GM18511 (cell line): ENCODE measurements around the gene PPP1R14D.

Source experiments
- ATAC-seq: cut with Tn5 transposase; IDR thresholded peaks from one replicate; pipeline ENCODE4 v1.9.1; 2021; ENCODE audit warnings: mild to moderate bottlenecking, moderate library complexity; ENCODE audit not compliant: unreplicated experiment

PPP1R14D gene

DNA sequence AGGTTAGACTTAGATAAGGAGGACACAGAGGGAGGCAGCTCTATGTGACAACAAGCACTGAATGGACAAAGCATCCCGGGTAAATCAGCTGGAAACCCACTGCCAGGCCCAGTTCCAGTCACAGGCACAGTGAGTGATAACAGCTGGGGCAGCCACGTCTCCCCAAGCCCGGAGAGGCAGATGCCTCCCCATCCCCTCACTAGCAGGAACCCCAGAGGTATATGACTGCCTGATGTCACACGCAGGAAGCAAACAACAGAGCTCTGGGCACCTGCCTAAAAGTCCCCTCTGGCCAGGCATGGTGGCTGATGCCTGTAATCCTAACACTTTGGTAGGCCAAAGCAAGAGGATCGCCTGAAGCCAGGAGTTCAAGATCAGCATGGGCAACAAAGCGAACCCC is 40.5 kb downstream of the PPP1R14D start:
- ATAC-seq, result no peak

DNA sequence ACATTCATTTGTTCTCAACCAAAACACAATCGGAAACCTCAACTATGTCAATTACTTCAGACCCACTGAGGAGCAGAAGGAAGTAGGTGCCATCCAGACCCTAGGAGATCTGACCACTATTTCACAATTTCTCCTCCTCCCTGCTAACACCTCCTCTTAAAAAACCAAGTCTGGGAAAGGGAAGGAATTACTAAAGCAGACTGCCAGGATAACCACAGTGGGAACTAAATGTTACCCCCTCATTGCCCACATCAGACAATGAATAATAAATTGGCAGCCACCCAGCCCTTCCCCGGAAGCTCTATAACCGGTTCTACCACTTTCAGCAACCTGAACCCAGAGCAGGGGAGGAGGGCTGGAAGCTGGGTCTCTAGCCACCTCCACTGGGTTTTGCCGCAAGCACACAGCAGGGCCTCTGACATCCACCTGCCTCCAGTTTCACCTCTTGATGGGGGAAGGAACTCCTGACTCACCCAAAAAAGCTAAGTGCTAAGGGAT is 41.1 kb downstream of the PPP1R14D start:
- no peak for ATAC-seq

DNA sequence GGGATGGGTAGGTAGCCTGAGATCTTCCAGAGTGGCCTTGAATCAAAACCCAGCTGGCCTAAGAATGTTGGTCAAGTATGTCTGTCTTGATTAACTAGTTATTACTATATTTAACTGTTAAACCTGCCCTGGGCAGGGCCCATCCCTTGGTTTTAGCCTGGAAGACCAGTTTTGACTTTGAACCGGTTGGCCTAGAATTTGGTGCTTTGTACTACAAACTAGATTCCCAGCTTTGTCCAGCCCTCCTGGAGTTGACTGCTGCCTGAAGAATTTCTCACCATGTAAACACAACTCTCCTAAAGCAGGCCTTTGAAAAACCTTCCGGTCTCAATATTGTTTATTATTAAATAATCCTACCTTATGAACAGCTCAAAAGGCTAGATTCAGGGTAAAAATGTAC is 42.7 kb downstream of the PPP1R14D start:
- no peak for ATAC-seq

DNA sequence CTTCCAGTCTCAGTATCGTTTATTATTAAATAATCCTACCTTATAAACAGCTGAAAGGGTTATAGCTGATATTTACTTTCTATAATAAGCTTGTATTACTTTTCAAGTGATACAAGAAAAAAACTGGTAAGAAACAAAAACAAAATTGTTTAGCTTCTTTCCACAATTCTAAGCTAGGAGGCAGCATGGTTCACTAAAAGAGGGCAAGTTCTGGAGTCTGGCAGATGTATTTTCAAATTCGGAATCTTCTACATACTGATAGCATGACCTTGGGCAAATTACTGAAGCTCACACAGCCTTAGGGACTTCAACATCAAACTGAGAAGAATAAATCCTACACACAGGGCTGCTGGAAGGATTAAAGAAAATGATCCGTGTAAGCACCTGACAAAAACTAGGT is 43.3 kb downstream of the PPP1R14D start:
- no peak for ATAC-seq

DNA sequence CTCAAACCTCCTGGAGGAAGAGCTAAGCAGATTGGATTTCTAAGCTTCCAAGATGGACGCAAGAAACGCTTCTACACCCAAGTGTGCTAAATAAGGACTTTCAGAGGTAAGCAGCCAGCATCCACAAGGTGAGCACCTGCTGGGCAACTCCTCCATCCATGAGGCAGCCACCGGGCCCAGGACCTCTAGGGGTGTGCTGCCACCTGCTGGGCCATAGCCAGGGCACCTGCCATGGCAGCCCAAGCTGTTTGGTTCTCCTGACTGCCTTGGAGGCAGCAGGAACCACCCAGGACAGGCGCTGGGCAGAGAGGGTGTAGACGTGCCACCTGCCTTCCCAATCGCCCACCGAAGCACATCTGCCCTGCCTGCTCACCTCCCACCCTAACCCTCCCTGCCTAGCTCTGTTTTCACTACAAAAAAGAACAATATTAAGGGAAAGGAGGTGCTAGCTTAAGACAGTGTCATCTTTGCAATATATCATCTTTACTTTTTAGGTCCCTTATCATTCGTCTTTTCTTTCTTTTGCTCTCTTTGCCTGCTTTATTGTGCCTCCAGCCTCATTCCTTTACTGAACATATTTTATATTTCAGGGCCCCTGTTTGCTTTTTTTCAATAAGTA is 45.8 kb downstream of the PPP1R14D start:
- peak; percentile 77 for ATAC-seq

DNA sequence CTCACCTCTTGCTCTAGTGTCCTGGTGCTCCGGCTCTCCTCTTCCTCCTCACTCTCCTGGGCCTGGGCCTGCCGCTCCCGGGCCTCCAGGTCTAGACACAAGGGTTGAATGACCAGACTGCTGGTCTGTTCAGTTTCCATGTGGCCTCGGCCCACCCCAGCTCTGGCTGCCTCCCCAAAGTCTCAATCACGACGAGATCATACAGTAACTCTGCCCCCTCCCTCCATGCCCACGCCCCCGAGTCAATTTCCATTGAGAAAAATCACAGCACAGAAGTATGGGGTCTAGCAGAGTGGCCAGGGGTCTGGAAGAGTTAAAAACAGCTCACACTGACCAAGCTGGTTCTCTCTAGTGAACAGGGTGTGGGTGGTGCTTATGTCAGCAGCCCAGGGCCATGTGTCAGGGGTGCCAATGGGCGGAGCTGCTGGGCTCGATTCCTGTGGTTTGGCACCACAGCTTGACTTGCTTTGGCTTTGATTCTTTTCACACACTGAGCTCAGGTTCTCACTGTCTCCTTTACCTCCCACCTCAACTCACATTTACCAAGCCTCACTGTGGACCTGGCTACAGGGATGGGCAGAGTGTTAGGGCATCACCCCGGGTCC is 51.9 kb downstream of the PPP1R14D start:
- no peak for ATAC-seq

DNA sequence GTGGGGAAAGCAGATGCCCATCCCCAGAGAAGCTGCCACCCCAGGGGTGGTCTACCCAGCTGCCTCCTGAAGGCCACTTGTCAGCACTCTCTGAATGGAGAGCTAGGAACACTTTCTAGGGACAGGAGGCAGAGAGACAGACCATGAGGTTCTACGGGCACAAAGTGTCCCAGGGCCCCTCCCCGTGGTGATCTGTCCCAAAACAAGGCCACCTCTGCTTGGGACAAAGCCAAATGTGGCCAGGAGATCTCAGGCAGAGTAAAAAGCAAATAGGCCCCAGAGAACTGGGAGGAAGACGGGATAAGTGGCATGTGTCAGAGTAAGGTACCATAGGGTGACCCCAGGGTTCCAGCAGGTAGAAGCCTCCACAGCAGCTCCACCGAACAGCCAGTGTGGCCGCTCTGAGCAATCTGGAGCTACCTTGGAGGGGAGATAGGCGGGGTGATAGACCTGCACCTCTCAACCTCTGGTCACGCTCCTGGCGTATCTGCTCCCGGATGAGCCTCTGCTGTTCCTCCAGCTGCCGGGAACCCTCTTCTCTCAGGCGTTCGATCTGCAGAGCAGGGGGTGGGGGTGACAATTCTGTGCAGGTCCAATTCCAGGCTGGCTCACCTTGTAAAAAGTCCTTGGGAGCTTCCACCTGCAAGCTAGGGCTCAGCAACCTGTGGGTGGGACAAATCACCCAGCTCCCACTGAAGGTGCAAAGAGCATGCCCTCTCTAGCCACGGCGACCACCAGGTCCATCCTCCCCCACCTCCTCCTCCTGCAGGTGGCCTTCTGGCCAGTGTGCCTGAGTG is 52.6 kb downstream of the PPP1R14D start:
- no peak for ATAC-seq

DNA sequence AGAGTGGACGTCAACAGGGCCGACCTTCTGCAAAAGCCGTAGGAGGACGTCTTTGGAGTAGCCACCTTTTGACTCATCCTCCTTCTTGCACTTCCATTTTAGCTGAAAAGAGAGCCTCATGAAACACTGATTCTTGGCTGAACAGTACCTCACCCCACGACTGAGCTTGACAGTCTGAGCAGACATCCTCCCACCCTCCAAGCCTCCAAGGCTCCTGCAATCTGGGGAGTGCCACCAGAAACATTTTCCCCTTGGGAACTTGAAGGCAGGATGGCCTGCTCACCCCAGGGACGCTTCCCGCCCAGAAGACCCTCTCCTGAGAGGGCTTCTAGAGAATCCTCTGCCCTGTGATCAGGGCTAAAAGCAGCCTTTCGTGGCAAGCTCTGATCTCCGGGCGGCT is 53.5 kb downstream of the PPP1R14D start:
- ATAC-seq, result no peak

DNA sequence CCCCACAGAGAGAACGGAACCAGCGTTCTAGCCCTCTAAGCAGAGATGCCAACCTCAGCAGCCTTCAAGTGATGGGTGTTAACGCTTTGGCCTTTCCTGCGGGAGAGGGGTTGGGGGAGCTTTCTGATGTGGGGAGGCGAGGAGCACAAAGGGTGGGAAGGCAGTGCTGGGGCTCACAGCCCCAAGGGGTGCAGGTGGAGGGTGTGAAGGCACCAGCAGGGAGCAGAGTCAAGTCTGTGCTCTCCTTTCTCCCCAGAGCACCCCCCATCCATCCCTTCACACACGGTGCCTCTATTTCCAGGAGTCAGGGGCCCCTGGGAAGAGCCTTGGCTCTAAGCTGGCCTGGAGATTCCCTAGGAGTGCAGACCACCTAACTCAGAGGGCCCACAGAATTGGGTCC is 54.6 kb downstream of the PPP1R14D start:
- no peak for ATAC-seq

DNA sequence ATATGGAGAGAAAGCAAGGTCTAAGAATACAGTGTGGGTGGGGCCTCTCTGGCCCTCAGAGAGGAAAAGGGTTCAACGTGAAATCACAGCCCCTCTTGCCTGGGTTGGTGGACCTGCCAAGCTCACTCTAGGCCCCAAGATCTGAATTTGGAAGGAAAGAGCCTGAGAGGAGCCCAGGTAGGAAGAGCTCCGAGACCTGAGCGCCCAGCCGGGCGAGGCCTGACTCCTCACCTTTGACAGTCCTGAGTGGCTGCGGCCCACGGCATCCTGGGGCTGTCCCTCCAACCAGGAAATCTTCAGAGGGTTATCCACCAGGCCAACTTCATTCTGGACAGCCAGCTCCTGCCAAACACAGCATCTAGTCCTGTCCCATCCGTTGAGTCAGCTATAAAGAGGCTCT is 55.0 kb downstream of the PPP1R14D start:
- ATAC-seq, result no peak

DNA sequence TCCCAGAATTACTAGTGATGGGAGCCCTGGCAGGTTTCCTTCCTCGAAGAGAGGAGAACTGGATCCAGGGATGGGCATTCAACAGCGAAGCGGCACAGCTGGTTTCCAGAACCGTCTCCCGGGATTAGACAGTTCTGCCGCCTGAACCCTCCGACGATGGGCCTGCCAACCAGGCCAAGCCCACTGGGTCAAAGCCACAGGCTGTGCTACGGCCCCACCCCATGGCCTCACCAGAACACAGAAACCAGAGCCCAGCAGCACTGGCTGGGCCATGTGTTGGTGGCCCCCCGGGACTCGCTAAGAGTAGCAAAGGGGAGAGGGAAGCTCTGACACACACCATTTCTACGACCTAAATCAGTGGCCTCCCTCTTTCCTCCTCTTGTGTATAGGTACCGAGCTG is 56.5 kb downstream of the PPP1R14D start:
- no peak for ATAC-seq

DNA sequence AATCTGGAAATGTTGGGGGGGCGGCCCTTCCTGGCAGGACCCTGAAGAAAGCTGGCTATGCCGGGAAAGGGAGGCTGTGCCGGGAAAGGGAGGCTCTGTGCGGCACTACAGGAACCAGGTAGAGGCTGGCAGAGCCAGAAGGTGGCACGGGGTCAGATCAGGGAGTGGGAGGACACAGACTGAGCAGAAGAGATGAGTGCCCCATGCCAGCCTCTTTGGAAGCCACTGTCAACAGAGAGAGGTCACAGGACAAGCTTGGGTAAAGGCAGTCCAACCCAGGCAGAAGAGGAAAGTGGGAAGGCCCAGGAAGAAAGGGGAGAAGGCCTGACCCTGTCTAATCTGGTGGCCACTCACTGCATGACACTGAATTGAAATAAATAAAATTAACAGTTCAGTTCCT is 57.3 kb downstream of the PPP1R14D start:
- no peak for ATAC-seq

DNA sequence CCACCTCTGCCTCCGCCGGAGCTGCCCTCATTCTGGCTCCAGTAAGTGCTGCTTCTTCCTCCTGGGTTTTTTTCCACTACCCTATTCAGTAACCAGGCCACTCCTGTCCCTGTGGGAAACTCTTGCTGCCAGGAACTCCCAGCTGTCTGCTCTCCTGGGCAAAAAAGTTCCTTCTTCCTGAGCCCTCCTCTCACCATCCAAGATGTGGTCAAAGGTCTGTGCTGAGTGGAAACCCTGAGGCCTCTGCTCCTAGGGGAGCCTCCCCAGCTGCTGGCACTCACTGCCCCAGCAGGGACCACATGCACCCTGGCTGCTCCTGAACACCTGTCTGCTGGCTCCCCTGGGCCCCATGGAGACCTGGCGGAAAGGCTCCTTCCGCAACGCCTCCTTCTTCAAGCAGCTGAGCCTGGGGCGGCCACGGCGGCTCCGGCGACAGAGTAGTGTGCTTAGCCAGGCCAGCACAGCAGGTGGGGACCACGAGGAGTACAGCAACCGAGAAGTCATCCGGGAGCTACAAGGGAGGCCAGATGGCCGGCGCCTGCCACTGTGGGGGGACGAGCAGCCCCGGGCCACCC is 58.3 kb downstream of the PPP1R14D start:
- ATAC-seq, result no peak

DNA sequence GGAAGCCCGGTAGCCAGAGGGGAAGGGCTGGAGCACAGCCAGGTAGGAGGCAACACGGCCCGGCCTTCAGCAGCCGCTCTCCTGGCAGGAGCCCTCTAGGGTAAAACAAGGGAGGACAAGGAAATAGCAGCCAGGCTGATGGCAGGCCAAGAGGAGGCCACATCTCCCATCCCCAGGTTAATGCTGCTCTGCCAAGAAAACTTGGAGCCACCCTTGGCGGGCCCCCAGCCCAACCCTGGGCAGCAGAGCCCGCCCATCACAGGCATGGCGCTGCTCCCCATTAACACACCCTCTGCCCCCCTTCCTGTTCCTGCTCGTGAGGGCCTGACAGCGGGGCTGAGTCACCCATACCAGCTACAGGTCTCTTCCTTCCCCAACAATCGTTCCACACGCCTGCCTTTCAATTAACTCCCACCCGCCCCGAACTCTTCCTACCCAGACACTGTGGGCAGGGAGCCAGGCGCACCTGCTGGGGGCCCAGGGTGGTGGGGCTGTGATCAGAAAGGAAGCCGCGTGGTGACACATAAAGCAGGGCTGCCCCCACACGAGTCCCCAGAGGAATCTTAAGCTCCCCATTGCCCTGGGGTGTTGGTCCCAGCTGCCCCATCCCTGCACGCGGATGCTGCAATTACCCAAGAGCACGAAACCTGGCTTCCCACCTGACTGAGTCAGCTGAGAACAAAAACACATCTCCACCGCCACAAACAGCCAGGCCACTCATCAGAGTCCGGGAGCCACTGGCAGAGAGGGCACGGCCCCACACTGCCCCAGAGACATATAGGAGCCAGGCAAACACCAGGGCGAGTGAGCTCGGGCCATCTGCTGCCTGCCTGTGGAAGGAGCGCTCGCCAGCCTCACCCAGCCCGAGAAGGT is 59.0 kb downstream of the PPP1R14D start, which contains the start of gene C15orf62:
C15orf62 (plus strand) TSS at position 707 of the 873 bp plus-strand sequence. CDS start 516 bp downstream, outside the sequence.
- ATAC-seq, result peak; percentile 71

DNA sequence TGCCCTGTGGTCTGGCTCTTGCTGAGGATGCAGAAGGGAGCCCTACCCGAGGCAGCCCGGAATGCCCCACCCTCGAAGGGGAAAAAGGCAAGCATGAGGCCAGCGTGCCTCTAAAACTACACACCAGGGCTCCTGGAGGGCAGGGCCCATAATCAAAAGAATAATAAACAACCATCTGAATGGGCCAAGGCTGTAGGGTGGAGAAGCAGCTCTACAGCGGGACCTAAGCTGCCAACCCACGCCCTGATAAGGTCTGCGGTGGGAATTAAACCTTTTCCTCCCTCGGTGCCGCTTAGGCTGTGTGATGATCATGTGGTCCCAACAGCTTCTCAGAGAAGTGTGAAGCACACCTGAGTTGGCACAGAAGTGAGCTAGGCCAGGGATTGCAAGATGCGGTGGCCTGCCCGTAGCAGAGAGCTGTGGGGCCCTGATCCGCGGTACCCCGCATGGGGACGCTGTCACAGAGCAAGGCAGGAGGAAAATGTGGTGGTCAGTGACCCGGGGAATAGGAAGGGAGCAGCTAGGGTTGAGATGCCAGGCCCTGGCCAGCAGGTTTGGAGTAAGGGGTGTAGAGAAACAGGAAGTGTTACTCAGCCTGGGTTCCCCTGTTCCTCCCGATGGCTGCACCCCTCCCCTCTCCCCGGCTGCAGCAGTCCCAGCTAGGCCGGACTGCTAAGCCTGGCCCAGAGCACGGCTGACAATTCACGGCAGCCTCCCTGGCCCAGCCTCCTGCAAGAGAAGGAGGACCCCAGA is 59.8 kb downstream of the PPP1R14D start:
- peak; percentile 1 for ATAC-seq

DNA sequence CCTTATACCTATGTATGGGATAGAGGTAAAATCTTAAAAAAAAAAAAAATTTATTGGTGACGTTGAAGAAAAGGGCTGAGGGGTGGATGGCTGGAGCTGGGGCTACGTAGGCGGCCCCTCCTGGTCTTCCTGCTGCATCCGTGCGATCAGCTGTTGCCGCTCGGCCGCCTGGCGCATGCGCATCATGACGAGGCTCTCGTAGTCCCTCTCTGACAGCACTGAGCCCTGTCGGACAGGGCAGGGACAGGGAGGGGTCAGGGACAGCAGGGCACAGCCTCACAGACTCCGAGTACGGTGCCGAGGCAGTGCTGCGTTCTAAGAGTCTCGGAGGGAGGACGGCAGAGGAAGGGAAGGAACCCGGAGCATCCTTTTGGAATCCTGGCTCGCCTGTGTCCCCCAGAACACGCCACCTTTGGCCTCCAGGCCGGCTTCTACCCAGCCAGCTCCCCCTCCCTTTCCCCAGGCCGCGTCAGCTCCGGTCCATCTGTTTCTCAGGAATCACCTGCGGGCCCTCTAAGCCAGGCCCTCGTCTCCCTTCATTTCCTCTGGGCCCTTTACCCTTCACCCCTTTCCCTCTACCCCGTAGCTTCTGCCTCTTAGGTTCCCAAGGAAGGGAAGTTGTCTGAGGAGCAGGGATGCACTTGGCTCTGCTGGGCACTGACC is 60.5 kb downstream of the PPP1R14D start:
- no peak for ATAC-seq

DNA sequence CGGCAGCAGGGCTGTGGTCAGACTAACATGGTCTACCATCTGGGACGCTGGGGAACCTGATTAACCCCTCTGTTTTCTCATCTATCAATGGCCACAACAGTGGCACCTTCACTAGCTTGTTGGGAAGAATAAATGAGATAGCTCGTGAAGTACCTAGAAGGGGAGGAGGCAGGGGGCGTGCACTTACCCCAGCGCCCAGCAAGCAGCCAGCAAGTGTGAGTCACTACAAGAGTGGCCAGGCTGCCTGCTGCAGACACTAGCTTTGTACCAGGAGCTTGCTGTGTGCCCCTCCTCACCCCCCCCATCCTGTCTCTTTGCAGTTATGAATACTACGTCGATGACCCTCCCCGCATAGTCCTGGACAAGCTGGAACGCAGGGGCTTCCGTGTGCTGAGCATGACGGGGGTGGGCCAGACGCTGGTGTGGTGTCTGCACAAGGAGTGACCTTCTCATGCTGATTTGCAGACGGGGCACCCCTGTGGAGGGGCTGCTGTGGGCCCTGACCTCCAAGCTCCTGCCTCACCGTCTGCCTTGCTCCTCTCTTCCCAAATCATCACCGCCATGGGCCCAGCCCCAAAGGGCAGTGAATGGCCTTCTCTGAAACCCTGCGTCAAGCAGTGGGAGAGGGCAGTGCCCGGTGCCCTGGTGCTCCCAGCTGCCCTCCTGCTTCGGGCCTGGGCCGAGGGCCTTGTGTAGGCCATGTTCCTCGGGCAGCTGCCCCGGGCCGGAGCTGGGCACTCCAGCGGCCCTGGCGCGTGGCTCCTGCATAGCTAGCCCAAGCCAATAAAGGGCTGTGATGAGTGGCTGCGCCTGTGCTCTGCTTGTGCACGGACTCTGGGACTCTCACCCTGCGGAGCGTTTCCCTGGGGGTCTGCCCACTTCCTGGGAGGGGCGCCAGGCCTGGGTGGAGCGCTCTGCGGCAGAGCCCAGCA is 61.3 kb downstream of the PPP1R14D start:
- ATAC-seq, result no peak

DNA sequence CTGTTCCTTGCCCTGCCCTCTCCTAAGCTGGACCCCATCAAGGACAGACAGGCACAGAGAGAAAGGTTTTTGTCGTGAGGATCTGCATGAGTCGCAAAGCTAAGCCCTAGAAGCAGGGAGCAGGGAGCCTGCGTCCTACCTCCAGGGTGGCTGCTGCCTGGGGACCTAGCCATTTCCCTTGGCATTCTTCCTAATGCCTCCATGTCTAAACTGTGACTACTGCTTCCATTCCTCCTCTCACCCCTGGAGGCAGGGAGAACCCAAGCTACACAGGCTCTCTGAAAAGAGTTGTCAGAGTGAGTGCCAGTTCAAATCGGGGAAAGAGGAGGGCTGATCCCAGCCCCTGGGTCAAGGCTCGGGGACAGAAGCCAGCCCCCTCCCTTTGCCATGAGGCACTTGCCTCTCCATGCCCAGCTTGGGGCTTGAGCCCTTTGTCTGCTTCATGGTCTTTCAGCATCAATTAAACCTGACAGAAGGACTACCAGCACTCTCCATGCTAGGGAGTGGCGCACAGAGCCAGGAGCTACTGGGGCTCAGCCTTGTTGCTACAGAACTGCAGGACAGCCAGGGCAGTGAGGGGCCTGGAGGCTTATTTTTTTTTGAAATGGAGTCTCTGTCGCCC is 62.2 kb downstream of the PPP1R14D start:
- ATAC-seq, result no peak
